ENCODE measurements around the gene MZF1. TPM values are rescaled to one million over a fixed set of nuclear protein-coding genes. Genes with fewer than 3 reads are reported as not detected.

MZF1 gene
- total and polyA plus RNA-seq, 9 donors: 8.1 to 21.4 (median 16.2) TPM

- peaks cover 35% of the 10 kb centered on the region for H3K36me3 ChIP-seq (ENCODE audit: control insufficient read depth, insufficient read depth, low read length)
- H3K27ac ChIP-seq (ENCODE audit: low read length): no peak overlapping the region
- no peak overlapping the region for H3K4me3 ChIP-seq (ENCODE audit: low read length)
- WGBS (ENCODE audit: insufficient coverage): 93% methylated on average over 6 of the region's 10 CpGs
- H3K27me3 ChIP-seq (ENCODE audit: control insufficient read depth, insufficient read depth, low read length): no peaks in the 10 kb centered on the region
- H3K9me3 ChIP-seq (replicated peaks; ENCODE audit: control insufficient read depth, low read depth, low read length): no peaks in the 10 kb centered on the region
- DNase-seq: no peak
- H3K4me1 ChIP-seq (ENCODE audit: control insufficient read depth, insufficient read depth, low read length): peaks cover 22% of the 10 kb centered on the region
These were observed 59.9 kb downstream of the MZF1 start for GRCh38 chr19:58513213-58513693.

Other genes with a start within 250 kb of the MZF1 start
- 2.7 TPM for gene ZSCAN22, start 246.3 kb downstream of the MZF1 start, total RNA-seq
- 1 to 10 TPM; 2.4 to 3.4 (median 3.2) TPM for gene ZSCAN22, start 246.3 kb downstream of the MZF1 start, polyA plus RNA-seq (ENCODE audit: insufficient read depth in 1 of 8, insufficient read length in 8 of 8, low replicate concordance in 1 of 8)
- 10.8 TPM for gene A1BG, start 219.8 kb downstream of the MZF1 start, total RNA-seq
- gene A1BG, start 219.8 kb downstream of the MZF1 start, polyA plus RNA-seq (ENCODE audit: insufficient read depth in 1 of 8, insufficient read length in 8 of 8, low replicate concordance in 1 of 8): 1 to 10 TPM; 2.4 to 5.0 (median 4.2) TPM
- gene ZNF497, start 210.6 kb downstream of the MZF1 start, total RNA-seq: 2.2 TPM
- 1 to 10 TPM; 1.8 to 3.2 (median 2.7) TPM for gene ZNF497, start 210.6 kb downstream of the MZF1 start, polyA plus RNA-seq (ENCODE audit: insufficient read depth in 1 of 8, insufficient read length in 8 of 8, low replicate concordance in 1 of 8)
- 1.0 TPM for gene ZNF837, start 192.3 kb downstream of the MZF1 start, total RNA-seq
- gene ZNF837, start 192.3 kb downstream of the MZF1 start, polyA plus RNA-seq (ENCODE audit: insufficient read depth in 1 of 8, insufficient read length in 8 of 8, low replicate concordance in 1 of 8): 1 to 10 TPM; 1.1 to 2.3 (median 1.8) TPM
- 2,401 TPM for gene RPS5, start 186.1 kb downstream of the MZF1 start, total RNA-seq
- 1,000 to 10,000 TPM; 1,523 to 1,956 (median 1,735) TPM for gene RPS5, start 186.1 kb downstream of the MZF1 start, polyA plus RNA-seq (ENCODE audit: insufficient read depth in 1 of 8, insufficient read length in 8 of 8, low replicate concordance in 1 of 8)
- not detected for gene RNF225, start 177.7 kb downstream of the MZF1 start, total RNA-seq
- under 1 TPM in 1 of 8 donors, not detected in 7; 0.20 TPM for gene RNF225, start 177.7 kb downstream of the MZF1 start, polyA plus RNA-seq (ENCODE audit: insufficient read depth in 1 of 8, insufficient read length in 8 of 8, low replicate concordance in 1 of 8)
- gene ZNF584, start 164.7 kb downstream of the MZF1 start, total RNA-seq: 7.9 TPM
- gene ZNF584, start 164.7 kb downstream of the MZF1 start, polyA plus RNA-seq (ENCODE audit: insufficient read depth in 1 of 8, insufficient read length in 8 of 8, low replicate concordance in 1 of 8): 1 to 10 TPM; 4.7 to 7.8 (median 6.2) TPM
- gene ZNF132, start 133.2 kb downstream of the MZF1 start, total RNA-seq: 9.5 TPM
- 1 to 10 TPM; 3.0 to 5.6 (median 4.7) TPM for gene ZNF132, start 133.2 kb downstream of the MZF1 start, polyA plus RNA-seq (ENCODE audit: insufficient read depth in 1 of 8, insufficient read length in 8 of 8, low replicate concordance in 1 of 8)
- 5.7 TPM for gene ZNF324B, start 121.7 kb downstream of the MZF1 start, total RNA-seq
- 1 to 10 TPM; 2.7 to 4.7 (median 3.9) TPM for gene ZNF324B, start 121.7 kb downstream of the MZF1 start, polyA plus RNA-seq (ENCODE audit: insufficient read depth in 1 of 8, insufficient read length in 8 of 8, low replicate concordance in 1 of 8)
- 7.3 TPM for gene ZNF324, start 106.3 kb downstream of the MZF1 start, total RNA-seq
- gene ZNF324, start 106.3 kb downstream of the MZF1 start, polyA plus RNA-seq (ENCODE audit: insufficient read depth in 1 of 8, insufficient read length in 8 of 8, low replicate concordance in 1 of 8): 1 to 10 TPM; 4.8 to 6.4 (median 5.6) TPM
- 7.8 TPM for gene ZNF446, start 97.0 kb downstream of the MZF1 start, total RNA-seq
- gene ZNF446, start 97.0 kb downstream of the MZF1 start, polyA plus RNA-seq (ENCODE audit: insufficient read depth in 1 of 8, insufficient read length in 8 of 8, low replicate concordance in 1 of 8): 1 to 10 TPM; 6.5 to 9.8 (median 7.8) TPM
- gene SLC27A5, start 61.3 kb downstream of the MZF1 start, total RNA-seq: 5.7 TPM
- 1 to 10 TPM; 2.5 to 4.6 (median 3.9) TPM for gene SLC27A5, start 61.3 kb downstream of the MZF1 start, polyA plus RNA-seq (ENCODE audit: insufficient read depth in 1 of 8, insufficient read length in 8 of 8, low replicate concordance in 1 of 8)
- gene ZBTB45, start 53.5 kb downstream of the MZF1 start, total RNA-seq: 3.0 TPM
- gene ZBTB45, start 53.5 kb downstream of the MZF1 start, polyA plus RNA-seq (ENCODE audit: insufficient read depth in 1 of 8, insufficient read length in 8 of 8, low replicate concordance in 1 of 8): 10 to 100 TPM in 6 of 8 donors, 1 to 10 TPM in 2; 9.2 to 12.4 (median 10.5) TPM
- gene TRIM28, start 29.3 kb downstream of the MZF1 start, total RNA-seq: 213 TPM
- 100 to 1,000 TPM; 297 to 466 (median 390) TPM for gene TRIM28, start 29.3 kb downstream of the MZF1 start, polyA plus RNA-seq (ENCODE audit: insufficient read depth in 1 of 8, insufficient read length in 8 of 8, low replicate concordance in 1 of 8)
- 60.8 TPM for gene CHMP2A, start 18.2 kb downstream of the MZF1 start, total RNA-seq
- 10 to 100 TPM; 71.0 to 83.3 (median 77.3) TPM for gene CHMP2A, start 18.2 kb downstream of the MZF1 start, polyA plus RNA-seq (ENCODE audit: insufficient read depth in 1 of 8, insufficient read length in 8 of 8, low replicate concordance in 1 of 8)
- 30.6 TPM for gene UBE2M, start 14.7 kb downstream of the MZF1 start, total RNA-seq
- gene UBE2M, start 14.7 kb downstream of the MZF1 start, polyA plus RNA-seq (ENCODE audit: insufficient read depth in 1 of 8, insufficient read length in 8 of 8, low replicate concordance in 1 of 8): 10 to 100 TPM; 65.3 to 71.8 (median 67.3) TPM

All from muscle of leg (tissue), 11 donors.